ENCODE data around the gene GUCY1B1. TPM values are rescaled to one million over a fixed set of nuclear protein-coding genes. Genes with fewer than 3 reads are reported as not detected.

The GUCY1B1 gene
- total RNA-seq, 3 donors from 2014 or later: 5.4 to 18.0 (median 11.9) TPM

DNA sequence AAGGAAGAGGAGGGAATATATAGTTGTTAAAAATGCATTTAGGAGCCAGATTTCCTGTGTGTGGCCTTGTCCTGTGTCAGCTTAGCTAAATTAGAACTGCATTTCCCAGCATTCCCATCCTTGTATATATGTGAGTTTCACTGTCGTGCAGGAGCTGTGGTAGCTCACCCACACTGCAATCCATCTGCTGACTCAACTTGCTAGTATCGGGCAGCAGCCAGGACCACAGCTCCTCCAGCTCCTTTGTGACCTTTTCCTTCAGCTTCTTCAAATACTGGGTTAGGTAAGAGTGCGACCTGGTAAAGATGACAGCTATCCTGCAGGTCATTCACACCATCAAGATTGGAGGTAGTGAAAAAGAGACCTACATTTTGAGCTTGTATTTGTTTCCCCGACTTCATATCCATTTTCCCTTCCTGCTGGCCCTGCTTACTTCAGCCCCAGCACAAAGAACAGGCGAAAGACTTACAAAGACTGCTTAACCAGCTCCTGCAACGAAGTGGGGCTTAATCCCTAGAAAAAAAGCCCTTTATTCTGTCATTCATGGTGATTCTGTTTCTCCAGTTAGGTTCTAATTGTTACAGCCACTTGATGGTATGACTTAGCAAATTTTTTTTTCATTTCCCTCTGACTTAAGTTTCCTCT, 95.9 kb downstream of the GUCY1B1 start:
- H3K27ac ChIP-seq: no peak overlapping the region
- H3K4me1 ChIP-seq: no peaks in the 10 kb centered on the region
- no peak overlapping the region for H3K4me3 ChIP-seq
- no peaks in the 10 kb centered on the region for H3K36me3 ChIP-seq
- intact Hi-C loops (cut with DNase I; ENCODE audit: low total_unique reads): no loop called here
- no peaks in the 10 kb centered on the region for H3K9me3 ChIP-seq
- no peak for TF ChIP-seq POLR2A (IDR thresholded peaks at IDR 0.05)
- no peak for TF ChIP-seq POLR2AphosphoS5 (IDR thresholded peaks at IDR 0.05)
- TF ChIP-seq, protein P1, sequence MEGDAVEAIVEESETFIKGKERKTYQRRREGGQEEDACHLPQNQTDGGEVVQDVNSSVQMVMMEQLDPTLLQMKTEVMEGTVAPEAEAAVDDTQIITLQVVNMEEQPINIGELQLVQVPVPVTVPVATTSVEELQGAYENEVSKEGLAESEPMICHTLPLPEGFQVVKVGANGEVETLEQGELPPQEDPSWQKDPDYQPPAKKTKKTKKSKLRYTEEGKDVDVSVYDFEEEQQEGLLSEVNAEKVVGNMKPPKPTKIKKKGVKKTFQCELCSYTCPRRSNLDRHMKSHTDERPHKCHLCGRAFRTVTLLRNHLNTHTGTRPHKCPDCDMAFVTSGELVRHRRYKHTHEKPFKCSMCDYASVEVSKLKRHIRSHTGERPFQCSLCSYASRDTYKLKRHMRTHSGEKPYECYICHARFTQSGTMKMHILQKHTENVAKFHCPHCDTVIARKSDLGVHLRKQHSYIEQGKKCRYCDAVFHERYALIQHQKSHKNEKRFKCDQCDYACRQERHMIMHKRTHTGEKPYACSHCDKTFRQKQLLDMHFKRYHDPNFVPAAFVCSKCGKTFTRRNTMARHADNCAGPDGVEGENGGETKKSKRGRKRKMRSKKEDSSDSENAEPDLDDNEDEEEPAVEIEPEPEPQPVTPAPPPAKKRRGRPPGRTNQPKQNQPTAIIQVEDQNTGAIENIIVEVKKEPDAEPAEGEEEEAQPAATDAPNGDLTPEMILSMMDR (IDR thresholded peaks at IDR 0.05): no peak
- DNase-seq (ENCODE audit: low spot score in 2 of 2): no peak
- no peaks in the 10 kb centered on the region for H3K27me3 ChIP-seq

DNA sequence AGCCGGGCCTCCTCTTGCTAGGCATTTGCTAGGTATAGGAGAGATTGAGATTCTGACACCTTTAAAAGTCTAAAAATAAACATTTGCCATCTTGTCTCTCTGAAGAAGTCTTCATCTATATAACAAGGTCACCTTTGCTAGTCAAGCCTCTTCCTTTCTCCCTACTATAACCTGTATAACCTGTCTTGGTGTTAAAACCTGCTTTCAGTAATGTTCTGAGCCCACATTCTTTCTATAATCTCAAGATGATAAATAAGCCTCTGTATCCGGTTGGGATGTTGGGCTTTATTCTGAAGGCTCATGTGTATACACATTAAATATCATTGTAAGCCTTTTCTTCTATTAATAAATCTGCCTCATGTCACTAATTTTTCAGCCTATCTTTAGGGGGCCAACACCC, 97.1 kb downstream of the GUCY1B1 start:
- H3K36me3 ChIP-seq: no peaks in the 10 kb centered on the region
- no peaks in the 10 kb centered on the region for H3K27me3 ChIP-seq
- TF ChIP-seq, protein P1 (IDR thresholded peaks at IDR 0.05): no peak
- TF ChIP-seq POLR2AphosphoS5 (IDR thresholded peaks at IDR 0.05) (no peak), POLR2A (IDR thresholded peaks at IDR 0.05) (no peak)
- no peak for DNase-seq (ENCODE audit: low spot score in 2 of 2)
- no peak overlapping the region for H3K4me3 ChIP-seq
- no peak overlapping the region for H3K27ac ChIP-seq
- intact Hi-C loops (cut with DNase I; ENCODE audit: low total_unique reads): no loop called here
- no peaks in the 10 kb centered on the region for H3K4me1 ChIP-seq
- H3K9me3 ChIP-seq: no peaks in the 10 kb centered on the region

Other genes with a start within 250 kb of the GUCY1B1 start
- 10 to 100 TPM in 2 of 3 donors, 1 to 10 TPM in 1; 8.2 to 75.8 (median 57.0) TPM for gene GUCY1A1, start 92.2 kb upstream of the GUCY1B1 start, total RNA-seq
- not detected for gene ASIC5, start 107.3 kb downstream of the GUCY1B1 start, total RNA-seq
- not detected for gene TDO2, start 144.7 kb downstream of the GUCY1B1 start, total RNA-seq
- 10 to 100 TPM; 19.4 to 37.5 (median 20.0) TPM for gene CTSO, start 194.8 kb downstream of the GUCY1B1 start, total RNA-seq